Keratinocyte (primary cell): Measurements from ENCODE around the gene TMEM97. TPM values are rescaled to one million over a fixed set of nuclear protein-coding genes. Genes with fewer than 3 reads are reported as not detected.

ENCODE experiments used
- DNase-seq: peaks from one replicate; pipeline ENCODE4 v3.0.0-alpha.2; 2011; ENCODE audit warnings: low read depth, missing footprints, low spot score
- FAIRE-seq: peaks from 2 replicates; lab custom pipeline; 2011; peaks lifted over from hg19 to GRCh38; lab: Jason Lieb, UNC
- H2AFZ ChIP-seq: 2 replicates; pipeline ENCODE4 v1.6.0; 2012; ENCODE audit warnings: low read length, control low read depth, inconsistent platforms; ENCODE audit not compliant: control insufficient read depth
- H3K27ac ChIP-seq: 2 replicates; pipeline ENCODE4 v1.5.1; 2011; ENCODE audit warnings: low read length; ENCODE audit not compliant: control insufficient read depth, insufficient read depth
- H3K27me3 ChIP-seq: 3 replicates; pipeline ENCODE4 v1.6.0; 2011; ENCODE audit warnings: low read length; ENCODE audit not compliant: control insufficient read depth, insufficient read depth; ENCODE audit errors: extremely low read depth
- H3K36me3 ChIP-seq, 2 experiments: 2 replicates in 1 of 2; 3 replicates in 1 of 2; pipeline ENCODE4 v1.5.1; 2011; ENCODE audit warnings: low read length in 2 of 2, mild to moderate bottlenecking in 1 of 2; ENCODE audit not compliant: control insufficient read depth in 2 of 2, insufficient read depth in 2 of 2; ENCODE audit errors: extremely low read depth in 1 of 2
- H3K4me1 ChIP-seq: 3 replicates; pipeline ENCODE4 v1.5.1; 2011; ENCODE audit warnings: low read length; ENCODE audit not compliant: control insufficient read depth, insufficient read depth; ENCODE audit errors: extremely low read depth
- H3K4me2 ChIP-seq: 3 replicates; pipeline ENCODE4 v1.6.0; 2011; ENCODE audit warnings: low read depth, low read length; ENCODE audit not compliant: control insufficient read depth, insufficient read depth; ENCODE audit errors: extremely low read depth
- H3K4me3 ChIP-seq, 3 experiments: fragments of 200-600 bp in 1 of 3; sonication (generic) in 1 of 3; 2 replicates in 2 of 3; 3 replicates in 1 of 3; pipeline ENCODE4 v1.5.1; 2011 to 2016; ENCODE audit warnings: low read length in 3 of 3, mild to moderate bottlenecking in 3 of 3, control low read depth in 2 of 3, inconsistent platforms in 1 of 3, low read depth in 1 of 3, mixed read lengths in 1 of 3, mixed run types in 1 of 3, moderate library complexity in 1 of 3; ENCODE audit not compliant: control insufficient read depth in 2 of 3, insufficient read depth in 2 of 3; ENCODE audit errors: extremely low read depth in 1 of 3
- H3K79me2 ChIP-seq: 2 replicates; pipeline ENCODE4 v1.6.0; 2012; ENCODE audit warnings: low read length; ENCODE audit not compliant: control insufficient read depth, insufficient read depth
- H3K9ac ChIP-seq: 3 replicates; pipeline ENCODE4 v1.6.0; 2011; ENCODE audit warnings: low read length; ENCODE audit not compliant: control insufficient read depth, insufficient read depth; ENCODE audit errors: extremely low read depth
- H3K9me1 ChIP-seq: 3 replicates; pipeline ENCODE4 v1.6.0; 2011; ENCODE audit warnings: low read length; ENCODE audit not compliant: control insufficient read depth, insufficient read depth; ENCODE audit errors: extremely low read depth
- H3K9me3 ChIP-seq: 2 replicates; pipeline ENCODE4 v1.5.1; 2012; ENCODE audit warnings: low read depth, low read length; ENCODE audit not compliant: control insufficient read depth
- H4K20me1 ChIP-seq: 3 replicates; pipeline ENCODE4 v1.6.0; 2011; ENCODE audit warnings: low read length; ENCODE audit not compliant: control insufficient read depth, insufficient read depth; ENCODE audit errors: extremely low read depth
- CTCF ChIP-seq, 3 experiments: IDR thresholded peaks in 1 of 3; conservative IDR thresholded peaks in 1 of 3; optimal IDR thresholded peaks in 1 of 3; 2 replicates in 2 of 3; 3 replicates in 1 of 3; pipeline versions ENCODE3 to v1.5.1; 2011; ENCODE audit warnings: low read length in 3 of 3, mild to moderate bottlenecking in 3 of 3, moderate library complexity in 2 of 3, control low read depth in 1 of 3, inconsistent platforms in 1 of 3; ENCODE audit not compliant: insufficient read depth in 2 of 3; ENCODE audit errors: extremely low read depth in 1 of 3
- EZH2 ChIP-seq: IDR thresholded peaks from one replicate; pipeline ENCODE4 v1.6.1; 2012; ENCODE audit warnings: inconsistent platforms, mild to moderate bottlenecking, low read length, moderate library complexity
- dilution Hi-C: fragments of 300-500 bp; cut with MboI; formaldehyde crosslinking; loops from one replicate; pipeline ENCODE4 v1.7.0; 2020; ENCODE audit warnings: low sequenced_read_pairs; ENCODE audit not compliant: extremely low pct_ligation_motif_present
- polyA plus RNA-seq, 5 experiments: library from polyadenylated mRNA; depleted of rRNA in 3 of 5; stranded (reverse) in 3 of 5; stranded (forward) in 1 of 5; unstranded in 1 of 5; fragments of >200 nt; gene quantifications; 1 replicate in 1 of 5; 2 replicates in 3 of 5; 3 replicates in 1 of 5; pipeline versions ENCODE4 v1.2.1 to v1.2.3, GENCODE V29; 2011 to 2012; ENCODE audit warnings: missing spikeins in 2 of 5, low read depth in 1 of 5, low replicate concordance in 1 of 5

The TMEM97 gene
- polyA plus RNA-seq, 1 donor (not counting 4 experiments of a cell fraction or from before 2014, with no cell fraction given) = 29.9 TPM

DNA sequence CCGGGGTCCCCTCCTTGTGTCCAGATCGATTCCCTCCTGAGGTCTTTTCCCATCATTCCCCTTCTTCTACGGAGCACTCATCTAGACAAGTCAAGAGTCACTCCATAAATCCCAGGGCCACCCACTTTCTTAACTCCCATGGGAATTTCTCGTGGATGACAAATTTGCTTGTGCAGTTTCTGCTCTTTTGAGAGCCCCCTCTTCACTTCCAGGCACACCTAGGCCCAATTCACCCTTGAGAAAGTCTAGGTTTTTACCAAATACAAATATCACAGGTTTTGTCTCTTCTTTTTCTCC, 38.8 kb downstream of the TMEM97 start:
- Histone ChIP-seq H3K27me3 (no peaks in the 10 kb centered on the region), H3K9me1 (no peaks in the 10 kb centered on the region), H3K4me1 (peaks cover 15% of the 10 kb centered on the region), H3K9me3 (no peaks in the 10 kb centered on the region), H3K9ac (peak overlapping the region; percentile 93), H3K36me3 (peaks cover 29 to 37% of the 10 kb centered on the region in 2 experiments), H4K20me1 (no peaks in the 10 kb centered on the region), H2AFZ (peak overlapping the region; percentile 91), H3K4me2 (peak overlapping the region; percentile 83), H3K79me2 (peaks cover 35% of the 10 kb centered on the region), H3K27ac (peak overlapping the region; percentile 87), H3K4me3 (peak overlapping the region; percentile 92 to 98 (median 97))
- FAIRE-seq = no peak
- no peak for DNase-seq
- TF ChIP-seq CTCF (optimal IDR thresholded peaks at IDR 0.05 in 1 of 3, IDR thresholded peaks at IDR 0.05 in 1 of 3, conservative IDR thresholded peaks at IDR 0.05 in 1 of 3; ENCODE audit: extremely low read depth in 1 of 3, insufficient read depth in 2 of 3, low read length in 3 of 3) = no peak
- TF ChIP-seq EZH2 = no peak
- dilution Hi-C loops = no loop called here

DNA sequence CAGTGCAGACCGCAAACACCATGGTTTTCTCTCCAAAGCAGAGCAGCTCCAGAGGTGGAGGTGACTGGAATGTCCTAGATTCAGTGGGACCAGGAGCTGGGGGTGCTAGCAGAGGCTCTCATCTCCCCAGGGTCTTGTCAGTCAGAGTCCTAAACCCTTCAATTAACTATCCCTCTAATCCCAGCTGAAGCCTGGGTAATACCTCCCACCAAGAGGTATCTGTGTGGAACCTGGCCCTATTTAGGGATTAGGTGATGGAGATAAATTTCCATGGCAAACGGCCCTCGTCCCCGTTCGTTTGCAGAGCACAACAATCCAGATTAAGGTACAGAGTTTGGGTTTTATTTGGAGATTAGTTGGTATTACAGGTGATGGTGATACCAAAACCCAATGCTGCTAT, 44.2 kb downstream of the TMEM97 start:
- no peaks in the 10 kb centered on the region for H3K9me1 ChIP-seq
- FAIRE-seq (no peak), DNase-seq (no peak)
- dilution Hi-C loops = no loop called here
- peaks cover 15 to 31% of the 10 kb centered on the region in 2 experiments for H3K36me3 ChIP-seq
- peaks cover 8% of the 10 kb centered on the region for H3K79me2 ChIP-seq
- H3K4me2 ChIP-seq = no peak overlapping the region
- H3K27ac ChIP-seq = no peak overlapping the region
- no peaks in the 10 kb centered on the region for H4K20me1 ChIP-seq
- no peak overlapping the region for H2AFZ ChIP-seq
- H3K9me3 ChIP-seq = no peaks in the 10 kb centered on the region
- TF ChIP-seq EZH2 (no peak), CTCF (optimal IDR thresholded peaks at IDR 0.05 in 1 of 3, IDR thresholded peaks at IDR 0.05 in 1 of 3, conservative IDR thresholded peaks at IDR 0.05 in 1 of 3; ENCODE audit: extremely low read depth in 1 of 3, insufficient read depth in 2 of 3, low read length in 3 of 3) (no peak)
- H3K4me3 ChIP-seq = no peak overlapping the region
- no peaks in the 10 kb centered on the region for H3K27me3 ChIP-seq
- H3K9ac ChIP-seq = no peak overlapping the region
- H3K4me1 ChIP-seq = peaks cover 5% of the 10 kb centered on the region
